ENCODE results near the gene SLC16A1. TPM values are rescaled to one million over a fixed set of nuclear protein-coding genes. Genes with fewer than 3 reads are reported as not detected.
A peak's percentile ranks its signal among the peaks of the same experiment; 100 is the strongest.

SLC16A1 gene
- total and polyA plus RNA-seq, 4 donors, result 28.3 to 87.3 (median 34.5) TPM

DNA sequence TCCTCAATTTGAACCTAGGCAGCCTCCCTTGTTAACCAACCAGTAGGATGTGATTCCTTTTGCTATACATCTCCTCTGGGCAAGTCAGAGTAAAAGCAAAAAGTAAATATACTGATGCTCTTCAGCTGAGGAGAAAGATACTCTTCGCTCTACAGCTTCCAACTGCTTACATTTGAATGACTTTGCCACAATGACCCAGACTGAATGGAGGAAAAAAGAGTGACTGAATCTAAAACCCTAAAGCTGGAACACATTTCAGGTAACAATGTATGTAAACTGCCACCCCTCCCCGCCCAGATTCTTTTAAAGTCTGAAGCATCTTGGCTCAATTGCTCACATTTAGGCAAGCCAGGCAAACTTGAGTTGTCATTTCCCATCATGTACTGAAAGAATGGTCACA is 46.1 kb downstream of the SLC16A1 start:
- Histone ChIP-seq H3K36me3 (ENCODE audit: control insufficient read depth in 4 of 4, insufficient read depth in 3 of 4, low read depth in 1 of 4, low read length in 3 of 4) (peaks cover 0 to 7% (median 4%) of the 10 kb centered on the region in 4 donors), H3K9me3 (ENCODE audit: control insufficient read depth in 4 of 4, low read length in 3 of 4) (no peaks in the 10 kb centered on the region), H3K4me1 (ENCODE audit: control insufficient read depth in 4 of 4, insufficient read depth in 4 of 4, low read length in 3 of 4) (peaks cover 3 to 12% (median 8%) of the 10 kb centered on the region in 4 donors), H3K4me3 (ENCODE audit: low read depth in 1 of 3, low read length in 3 of 3) (no peak overlapping the region), H3K9ac (ENCODE audit: low read depth in 1 of 2, low read length in 2 of 2) (no peak overlapping the region), H3K27ac (ENCODE audit: low read depth in 1 of 2, low read length in 2 of 2) (no peak overlapping the region), H3K27me3 (ENCODE audit: control insufficient read depth in 4 of 4, insufficient read depth in 4 of 4, low read length in 3 of 4) (no peaks in the 10 kb centered on the region)
- WGBS, result 99% methylated on average over 2 of the region's 2 CpGs
- TF ChIP-seq, protein P1, sequence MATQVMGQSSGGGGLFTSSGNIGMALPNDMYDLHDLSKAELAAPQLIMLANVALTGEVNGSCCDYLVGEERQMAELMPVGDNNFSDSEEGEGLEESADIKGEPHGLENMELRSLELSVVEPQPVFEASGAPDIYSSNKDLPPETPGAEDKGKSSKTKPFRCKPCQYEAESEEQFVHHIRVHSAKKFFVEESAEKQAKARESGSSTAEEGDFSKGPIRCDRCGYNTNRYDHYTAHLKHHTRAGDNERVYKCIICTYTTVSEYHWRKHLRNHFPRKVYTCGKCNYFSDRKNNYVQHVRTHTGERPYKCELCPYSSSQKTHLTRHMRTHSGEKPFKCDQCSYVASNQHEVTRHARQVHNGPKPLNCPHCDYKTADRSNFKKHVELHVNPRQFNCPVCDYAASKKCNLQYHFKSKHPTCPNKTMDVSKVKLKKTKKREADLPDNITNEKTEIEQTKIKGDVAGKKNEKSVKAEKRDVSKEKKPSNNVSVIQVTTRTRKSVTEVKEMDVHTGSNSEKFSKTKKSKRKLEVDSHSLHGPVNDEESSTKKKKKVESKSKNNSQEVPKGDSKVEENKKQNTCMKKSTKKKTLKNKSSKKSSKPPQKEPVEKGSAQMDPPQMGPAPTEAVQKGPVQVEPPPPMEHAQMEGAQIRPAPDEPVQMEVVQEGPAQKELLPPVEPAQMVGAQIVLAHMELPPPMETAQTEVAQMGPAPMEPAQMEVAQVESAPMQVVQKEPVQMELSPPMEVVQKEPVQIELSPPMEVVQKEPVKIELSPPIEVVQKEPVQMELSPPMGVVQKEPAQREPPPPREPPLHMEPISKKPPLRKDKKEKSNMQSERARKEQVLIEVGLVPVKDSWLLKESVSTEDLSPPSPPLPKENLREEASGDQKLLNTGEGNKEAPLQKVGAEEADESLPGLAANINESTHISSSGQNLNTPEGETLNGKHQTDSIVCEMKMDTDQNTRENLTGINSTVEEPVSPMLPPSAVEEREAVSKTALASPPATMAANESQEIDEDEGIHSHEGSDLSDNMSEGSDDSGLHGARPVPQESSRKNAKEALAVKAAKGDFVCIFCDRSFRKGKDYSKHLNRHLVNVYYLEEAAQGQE (IDR thresholded peaks at IDR 0.05), result no peak
- TF ChIP-seq, protein P2, sequence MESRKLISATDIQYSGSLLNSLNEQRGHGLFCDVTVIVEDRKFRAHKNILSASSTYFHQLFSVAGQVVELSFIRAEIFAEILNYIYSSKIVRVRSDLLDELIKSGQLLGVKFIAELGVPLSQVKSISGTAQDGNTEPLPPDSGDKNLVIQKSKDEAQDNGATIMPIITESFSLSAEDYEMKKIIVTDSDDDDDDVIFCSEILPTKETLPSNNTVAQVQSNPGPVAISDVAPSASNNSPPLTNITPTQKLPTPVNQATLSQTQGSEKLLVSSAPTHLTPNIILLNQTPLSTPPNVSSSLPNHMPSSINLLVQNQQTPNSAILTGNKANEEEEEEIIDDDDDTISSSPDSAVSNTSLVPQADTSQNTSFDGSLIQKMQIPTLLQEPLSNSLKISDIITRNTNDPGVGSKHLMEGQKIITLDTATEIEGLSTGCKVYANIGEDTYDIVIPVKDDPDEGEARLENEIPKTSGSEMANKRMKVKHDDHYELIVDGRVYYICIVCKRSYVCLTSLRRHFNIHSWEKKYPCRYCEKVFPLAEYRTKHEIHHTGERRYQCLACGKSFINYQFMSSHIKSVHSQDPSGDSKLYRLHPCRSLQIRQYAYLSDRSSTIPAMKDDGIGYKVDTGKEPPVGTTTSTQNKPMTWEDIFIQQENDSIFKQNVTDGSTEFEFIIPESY (IDR thresholded peaks at IDR 0.05), result no peak
- no peak for TF ChIP-seq JUND (IDR thresholded peaks at IDR 0.05)
- no peak for TF ChIP-seq FOXA2 (IDR thresholded peaks at IDR 0.05)
- TF ChIP-seq FOXA1 (IDR thresholded peaks at IDR 0.05), result no peak
- TF ChIP-seq, protein P3, sequence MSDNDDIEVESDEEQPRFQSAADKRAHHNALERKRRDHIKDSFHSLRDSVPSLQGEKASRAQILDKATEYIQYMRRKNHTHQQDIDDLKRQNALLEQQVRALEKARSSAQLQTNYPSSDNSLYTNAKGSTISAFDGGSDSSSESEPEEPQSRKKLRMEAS (IDR thresholded peaks at IDR 0.05), result no peak
- no peak for TF ChIP-seq NR2F2 (IDR thresholded peaks at IDR 0.05)
- no peak for TF ChIP-seq TAF1 (conservative IDR thresholded peaks at IDR 0.05)
- TF ChIP-seq SP1 (IDR thresholded peaks at IDR 0.05), result no peak
- TF ChIP-seq, protein P4, sequence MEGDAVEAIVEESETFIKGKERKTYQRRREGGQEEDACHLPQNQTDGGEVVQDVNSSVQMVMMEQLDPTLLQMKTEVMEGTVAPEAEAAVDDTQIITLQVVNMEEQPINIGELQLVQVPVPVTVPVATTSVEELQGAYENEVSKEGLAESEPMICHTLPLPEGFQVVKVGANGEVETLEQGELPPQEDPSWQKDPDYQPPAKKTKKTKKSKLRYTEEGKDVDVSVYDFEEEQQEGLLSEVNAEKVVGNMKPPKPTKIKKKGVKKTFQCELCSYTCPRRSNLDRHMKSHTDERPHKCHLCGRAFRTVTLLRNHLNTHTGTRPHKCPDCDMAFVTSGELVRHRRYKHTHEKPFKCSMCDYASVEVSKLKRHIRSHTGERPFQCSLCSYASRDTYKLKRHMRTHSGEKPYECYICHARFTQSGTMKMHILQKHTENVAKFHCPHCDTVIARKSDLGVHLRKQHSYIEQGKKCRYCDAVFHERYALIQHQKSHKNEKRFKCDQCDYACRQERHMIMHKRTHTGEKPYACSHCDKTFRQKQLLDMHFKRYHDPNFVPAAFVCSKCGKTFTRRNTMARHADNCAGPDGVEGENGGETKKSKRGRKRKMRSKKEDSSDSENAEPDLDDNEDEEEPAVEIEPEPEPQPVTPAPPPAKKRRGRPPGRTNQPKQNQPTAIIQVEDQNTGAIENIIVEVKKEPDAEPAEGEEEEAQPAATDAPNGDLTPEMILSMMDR (IDR thresholded peaks at IDR 0.05; ENCODE audit: low read depth, low read length, missing input control), result no peak
- no peak for TF ChIP-seq EGR1 (IDR thresholded peaks at IDR 0.05; ENCODE audit: low read depth in 2 of 2)
- DNase-seq (ENCODE audit: low spot score), result no peak

DNA sequence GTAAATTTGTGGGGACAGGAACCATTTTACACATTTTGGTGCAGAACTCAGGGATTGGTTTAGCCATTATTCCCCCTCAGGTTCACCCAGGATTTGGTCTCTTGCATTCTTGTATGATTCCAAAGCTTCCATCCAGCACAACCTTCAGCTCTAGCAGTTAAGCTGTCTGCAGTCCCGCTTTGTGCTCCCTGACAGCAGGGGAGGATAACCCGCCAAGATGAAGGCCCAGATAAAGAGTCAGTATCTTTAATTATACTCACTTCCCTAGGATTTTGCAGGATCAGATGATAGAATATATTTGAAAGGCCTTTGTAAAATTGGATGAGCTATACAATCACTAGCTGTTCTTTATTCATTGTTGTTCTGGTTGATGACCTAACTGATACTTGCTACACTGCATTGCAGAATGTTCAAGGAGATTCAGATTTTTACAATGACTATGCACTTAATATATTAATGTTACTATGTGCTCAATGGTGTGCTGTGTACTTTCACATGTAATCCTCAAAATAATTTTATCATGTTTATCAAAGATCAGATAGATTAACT is 49.8 kb downstream of the SLC16A1 start:
- Histone ChIP-seq H3K27me3 (ENCODE audit: control insufficient read depth in 4 of 4, insufficient read depth in 4 of 4, low read length in 3 of 4) (no peaks in the 10 kb centered on the region), H3K27ac (ENCODE audit: low read depth in 1 of 2, low read length in 2 of 2) (peak overlapping the region in 1 of 2 donors; percentile 40), H3K9ac (ENCODE audit: low read depth in 1 of 2, low read length in 2 of 2) (no peak overlapping the region), H3K36me3 (ENCODE audit: control insufficient read depth in 4 of 4, insufficient read depth in 3 of 4, low read depth in 1 of 4, low read length in 3 of 4) (no peaks in the 10 kb centered on the region), H3K4me1 (ENCODE audit: control insufficient read depth in 4 of 4, insufficient read depth in 4 of 4, low read length in 3 of 4) (peaks cover 3 to 12% (median 8%) of the 10 kb centered on the region in 4 donors), H3K9me3 (ENCODE audit: control insufficient read depth in 4 of 4, low read length in 3 of 4) (no peaks in the 10 kb centered on the region), H3K4me3 (ENCODE audit: low read depth in 1 of 3, low read length in 3 of 3) (no peak overlapping the region)
- DNase-seq (ENCODE audit: low spot score), result no peak
- WGBS, result 84% methylated on average over 2 of the region's 2 CpGs
- TF ChIP-seq RAD21 (IDR thresholded peaks at IDR 0.05), result no peak
- TF ChIP-seq, protein P3 (IDR thresholded peaks at IDR 0.05), result no peak
- TF ChIP-seq TAF1 (conservative IDR thresholded peaks at IDR 0.05), result no peak
- TF ChIP-seq, protein P2 (IDR thresholded peaks at IDR 0.05), result no peak
- TF ChIP-seq HNF4G (IDR thresholded peaks at IDR 0.05), result no peak
- TF ChIP-seq EGR1 (IDR thresholded peaks at IDR 0.05; ENCODE audit: low read depth in 2 of 2), result no peak
- TF ChIP-seq, protein P4 (IDR thresholded peaks at IDR 0.05; ENCODE audit: low read depth, low read length, missing input control), result no peak
- TF ChIP-seq, protein P1 (IDR thresholded peaks at IDR 0.05), result no peak
- no peak for TF ChIP-seq NR2F2 (IDR thresholded peaks at IDR 0.05)
- no peak for TF ChIP-seq HNF4A (conservative IDR thresholded peaks at IDR 0.05)
- TF ChIP-seq SP1 (IDR thresholded peaks at IDR 0.05), result no peak
